ENCODE measurements around the gene PPP6R2.

The PPP6R2 gene

GRCh38 chr22:50459016-50459415 is 115.9 kb downstream of the PPP6R2 start:
- H3K27me3 Mint-ChIP-seq (ENCODE audit: low read depth), result no peaks in the 10 kb centered on the region
- no peak overlapping the region for H3K4me3 Mint-ChIP-seq
- no peak overlapping the region for H3K27ac Mint-ChIP-seq
- H3K36me3 Mint-ChIP-seq (ENCODE audit: low read depth), result peaks cover 40% of the 10 kb centered on the region
- peaks cover 2% of the 10 kb centered on the region for H3K4me1 Mint-ChIP-seq (ENCODE audit: low read depth)
- H3K9me3 Mint-ChIP-seq, result no peaks in the 10 kb centered on the region

GRCh38 chr22:50459496-50460140 is 116.5 kb downstream of the PPP6R2 start:
- H3K9me3 Mint-ChIP-seq, result no peaks in the 10 kb centered on the region
- peaks cover 2% of the 10 kb centered on the region for H3K4me1 Mint-ChIP-seq (ENCODE audit: low read depth)
- no peaks in the 10 kb centered on the region for H3K27me3 Mint-ChIP-seq (ENCODE audit: low read depth)
- no peak overlapping the region for H3K27ac Mint-ChIP-seq
- no peak overlapping the region for H3K4me3 Mint-ChIP-seq
- peaks cover 39% of the 10 kb centered on the region for H3K36me3 Mint-ChIP-seq (ENCODE audit: low read depth)

DNA sequence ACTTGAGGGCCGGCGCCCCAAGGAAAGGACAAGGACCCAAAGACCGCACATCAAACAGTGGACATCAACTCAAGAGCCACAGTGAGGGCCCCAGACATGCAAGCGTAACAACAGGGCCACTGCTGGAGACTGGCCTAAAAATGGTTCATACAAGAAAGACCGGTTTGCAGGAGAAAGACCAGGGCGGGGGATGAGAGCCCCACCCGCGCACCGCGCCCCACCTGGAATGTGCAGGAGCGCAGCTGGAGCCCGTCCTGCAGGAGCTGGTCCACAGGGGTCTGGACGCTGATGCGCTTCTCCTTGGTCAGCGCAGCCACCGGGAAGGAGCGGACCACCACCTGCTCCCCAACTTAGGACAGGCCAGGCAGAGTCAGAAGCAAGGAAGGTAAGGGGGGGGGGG is 117.8 kb downstream of the PPP6R2 start:
- H3K27me3 Mint-ChIP-seq (ENCODE audit: low read depth), result no peaks in the 10 kb centered on the region
- H3K9me3 Mint-ChIP-seq, result no peaks in the 10 kb centered on the region
- peaks cover 34% of the 10 kb centered on the region for H3K36me3 Mint-ChIP-seq (ENCODE audit: low read depth)
- H3K4me3 Mint-ChIP-seq, result no peak overlapping the region
- no peaks in the 10 kb centered on the region for H3K4me1 Mint-ChIP-seq (ENCODE audit: low read depth)
- no peak overlapping the region for H3K27ac Mint-ChIP-seq

DNA sequence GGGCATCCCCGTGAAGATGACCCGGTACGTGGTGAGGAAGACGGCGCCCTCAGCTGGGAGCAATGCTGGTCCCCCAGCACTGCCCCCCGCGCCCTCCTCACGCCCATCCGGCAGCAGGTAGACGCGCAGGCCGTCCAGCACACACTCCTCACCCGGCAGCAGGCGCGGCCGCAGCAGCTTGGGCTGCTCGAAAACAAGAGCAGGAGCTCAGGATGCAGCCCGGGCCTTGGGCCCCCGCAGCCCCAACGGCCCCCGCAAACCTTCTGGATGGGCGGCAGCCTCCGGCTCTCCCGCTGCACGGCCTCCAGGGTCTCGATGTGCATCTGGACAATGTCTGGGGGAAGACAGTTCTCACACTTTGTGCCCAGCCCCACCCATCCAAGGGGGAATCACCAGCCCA is 118.4 kb downstream of the PPP6R2 start:
- Mint-ChIP-seq H3K27ac (no peak overlapping the region), H3K4me3 (no peak overlapping the region), H3K36me3 (ENCODE audit: low read depth) (peaks cover 40% of the 10 kb centered on the region), H3K27me3 (ENCODE audit: low read depth) (no peaks in the 10 kb centered on the region), H3K9me3 (no peaks in the 10 kb centered on the region), H3K4me1 (ENCODE audit: low read depth) (no peaks in the 10 kb centered on the region)

DNA sequence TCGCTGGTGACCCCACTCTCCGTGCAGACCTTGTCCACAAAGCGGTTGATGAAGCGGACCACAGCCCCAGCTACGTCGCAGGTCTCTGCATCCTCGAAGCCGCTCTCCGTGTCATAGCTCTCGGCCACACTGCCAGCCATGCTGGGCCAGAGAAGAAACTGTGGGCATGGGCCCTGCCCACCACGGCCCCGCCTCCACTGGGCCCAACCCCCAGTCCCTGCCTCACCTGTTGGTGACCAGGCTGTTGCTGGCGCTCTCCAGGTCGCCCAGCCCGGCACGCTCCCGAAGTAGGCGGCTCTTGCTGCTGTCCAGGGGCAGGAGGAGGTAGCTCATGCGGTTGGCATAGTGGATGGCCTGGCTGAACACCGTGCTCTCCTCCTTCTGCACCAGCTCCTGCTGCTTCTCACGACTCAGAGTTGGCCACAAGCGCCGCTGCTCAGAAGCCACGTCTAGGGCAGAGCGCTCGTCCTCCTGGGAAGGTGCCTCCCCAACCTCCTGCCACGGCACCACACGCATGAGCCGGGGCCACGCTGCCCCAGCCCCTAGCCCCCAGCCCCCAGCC is 118.9 kb downstream of the PPP6R2 start:
- no peak overlapping the region for H3K4me3 Mint-ChIP-seq
- H3K9me3 Mint-ChIP-seq, result no peaks in the 10 kb centered on the region
- H3K27me3 Mint-ChIP-seq (ENCODE audit: low read depth), result no peaks in the 10 kb centered on the region
- H3K36me3 Mint-ChIP-seq (ENCODE audit: low read depth), result peaks cover 42% of the 10 kb centered on the region
- H3K27ac Mint-ChIP-seq, result no peak overlapping the region
- peaks cover 3% of the 10 kb centered on the region for H3K4me1 Mint-ChIP-seq (ENCODE audit: low read depth)

DNA sequence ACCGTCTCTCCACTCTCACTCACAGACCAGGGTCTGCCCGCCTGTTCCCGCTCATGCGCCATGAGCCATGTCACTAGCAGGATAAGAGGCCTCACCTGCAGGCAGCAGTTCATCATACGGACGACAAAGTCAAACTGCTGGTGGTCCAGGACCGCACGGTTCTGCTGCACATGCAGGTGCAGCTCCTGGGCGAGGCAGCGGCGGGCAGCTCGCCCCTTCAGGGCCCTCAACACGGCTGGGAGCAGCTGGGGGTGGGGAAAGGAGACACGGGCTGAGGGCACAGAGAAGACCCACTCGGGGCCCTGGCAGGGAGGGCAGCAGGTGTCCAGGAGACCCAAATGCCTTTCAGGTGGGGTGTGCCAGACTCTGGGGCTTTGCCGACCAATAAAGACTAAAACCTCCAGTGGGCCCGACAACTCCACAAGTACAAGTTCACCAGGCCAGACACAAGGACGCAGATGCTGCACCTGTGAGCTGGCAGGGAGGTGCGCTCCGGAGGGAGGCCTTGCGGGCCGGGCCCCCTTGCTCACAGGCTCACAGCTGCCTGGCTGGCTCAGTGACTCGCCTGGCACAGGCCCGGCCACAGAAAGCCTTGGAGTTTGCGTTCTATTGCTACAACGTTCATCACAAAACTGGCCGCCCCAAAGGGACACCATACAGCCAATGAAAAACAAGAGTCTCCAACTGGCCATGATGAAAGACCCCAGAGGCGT is 120.2 kb downstream of the PPP6R2 start:
- H3K27ac Mint-ChIP-seq, result no peak overlapping the region
- H3K9me3 Mint-ChIP-seq, result no peaks in the 10 kb centered on the region
- no peaks in the 10 kb centered on the region for H3K27me3 Mint-ChIP-seq (ENCODE audit: low read depth)
- peaks cover 35% of the 10 kb centered on the region for H3K36me3 Mint-ChIP-seq (ENCODE audit: low read depth)
- H3K4me1 Mint-ChIP-seq (ENCODE audit: low read depth), result peaks cover 3% of the 10 kb centered on the region
- H3K4me3 Mint-ChIP-seq, result no peak overlapping the region

DNA sequence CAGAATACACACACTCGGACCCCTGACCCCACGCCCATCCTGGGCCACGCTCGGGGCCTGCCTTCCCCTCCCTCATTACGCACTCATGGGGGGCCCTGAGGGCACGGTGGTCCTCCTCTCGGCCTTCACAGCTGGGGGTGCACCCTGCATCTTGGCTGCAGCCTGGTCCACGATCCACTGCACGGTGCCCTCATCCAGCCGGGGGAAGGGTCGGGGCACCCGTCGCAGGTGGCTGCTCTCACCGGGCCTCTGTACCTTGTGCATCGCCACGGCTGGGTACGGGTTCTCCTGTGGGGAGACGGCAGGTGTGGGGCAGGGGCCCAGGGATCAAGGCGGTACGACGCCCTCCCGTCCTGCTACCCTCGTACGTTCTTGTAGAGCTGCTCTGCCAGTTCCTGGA is 121.3 kb downstream of the PPP6R2 start:
- Mint-ChIP-seq H3K9me3 (no peaks in the 10 kb centered on the region), H3K4me3 (no peak overlapping the region), H3K36me3 (ENCODE audit: low read depth) (peaks cover 35% of the 10 kb centered on the region), H3K27ac (no peak overlapping the region), H3K27me3 (ENCODE audit: low read depth) (no peaks in the 10 kb centered on the region), H3K4me1 (ENCODE audit: low read depth) (peaks cover 11% of the 10 kb centered on the region)

DNA sequence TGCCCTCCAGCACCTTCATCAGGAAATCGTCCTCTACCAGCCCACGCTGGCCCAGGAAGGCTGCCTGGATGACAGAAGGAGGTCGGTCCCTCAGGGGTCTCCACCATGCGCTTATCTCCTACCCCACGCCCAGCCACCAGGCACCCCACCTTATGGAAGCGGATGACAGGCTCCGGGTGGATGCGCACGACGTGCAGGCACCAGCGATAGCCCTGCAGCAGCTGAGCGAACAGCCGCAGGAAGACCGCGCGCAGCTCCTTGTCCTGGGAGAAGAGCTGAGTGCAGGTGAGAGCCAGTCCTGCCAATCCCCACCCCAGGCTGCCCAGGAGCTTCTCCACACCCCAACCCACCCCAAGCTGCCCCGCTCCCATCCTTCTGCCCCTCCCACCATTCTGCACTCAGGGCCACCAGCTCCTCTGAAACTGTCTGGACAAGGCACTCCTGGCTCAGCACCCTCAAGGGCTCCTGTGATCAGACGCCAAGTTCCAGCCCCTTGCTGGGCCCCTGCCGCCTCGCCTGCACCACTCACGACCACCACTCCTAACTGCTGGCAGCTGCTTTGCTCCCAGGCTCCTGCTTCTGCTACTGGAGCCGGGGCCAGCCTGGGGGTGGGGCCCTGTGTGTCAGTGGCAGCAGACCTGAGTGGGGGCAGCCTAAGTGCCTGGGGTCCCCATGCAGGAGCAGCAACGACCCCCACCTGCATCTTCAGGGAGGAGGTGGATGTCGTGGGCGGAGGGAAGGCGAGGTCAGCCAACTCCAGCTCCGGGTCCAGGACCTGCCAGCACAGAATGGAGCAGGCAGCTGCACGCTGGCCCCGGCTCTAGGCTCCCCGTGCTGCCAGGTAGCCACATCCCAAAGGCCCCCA is 122.2 kb downstream of the PPP6R2 start:
- Mint-ChIP-seq H3K27ac (no peak overlapping the region), H3K4me1 (ENCODE audit: low read depth) (peaks cover 15% of the 10 kb centered on the region), H3K9me3 (no peaks in the 10 kb centered on the region), H3K36me3 (ENCODE audit: low read depth) (peaks cover 33% of the 10 kb centered on the region), H3K4me3 (no peak overlapping the region), H3K27me3 (ENCODE audit: low read depth) (no peaks in the 10 kb centered on the region)

- peaks cover 26% of the 10 kb centered on the region for H3K36me3 Mint-ChIP-seq (ENCODE audit: low read depth)
- H3K9me3 Mint-ChIP-seq, result no peaks in the 10 kb centered on the region
- H3K27me3 Mint-ChIP-seq (ENCODE audit: low read depth), result no peaks in the 10 kb centered on the region
- H3K27ac Mint-ChIP-seq, result no peak overlapping the region
- H3K4me3 Mint-ChIP-seq, result no peak overlapping the region
- H3K4me1 Mint-ChIP-seq (ENCODE audit: low read depth), result peaks cover 31% of the 10 kb centered on the region
Observed at GRCh38 chr22:50467341-50467740, 124.2 kb downstream of the PPP6R2 start.

- Mint-ChIP-seq H3K27me3 (ENCODE audit: low read depth) (no peaks in the 10 kb centered on the region), H3K27ac (peak overlapping the region; percentile 86), H3K9me3 (no peaks in the 10 kb centered on the region), H3K4me1 (ENCODE audit: low read depth) (peaks cover 35% of the 10 kb centered on the region), H3K4me3 (no peak overlapping the region), H3K36me3 (ENCODE audit: low read depth) (peaks cover 26% of the 10 kb centered on the region)
Observed at GRCh38 chr22:50467773-50468440, 124.8 kb downstream of the PPP6R2 start.

GRCh38 chr22:50468626-50469025 is 125.5 kb downstream of the PPP6R2 start:
- Mint-ChIP-seq H3K27ac (peak overlapping the region; percentile 86), H3K36me3 (ENCODE audit: low read depth) (peaks cover 25% of the 10 kb centered on the region), H3K4me3 (peak overlapping the region; percentile 68), H3K27me3 (ENCODE audit: low read depth) (no peaks in the 10 kb centered on the region), H3K9me3 (no peaks in the 10 kb centered on the region), H3K4me1 (ENCODE audit: low read depth) (peaks cover 41% of the 10 kb centered on the region)

DNA sequence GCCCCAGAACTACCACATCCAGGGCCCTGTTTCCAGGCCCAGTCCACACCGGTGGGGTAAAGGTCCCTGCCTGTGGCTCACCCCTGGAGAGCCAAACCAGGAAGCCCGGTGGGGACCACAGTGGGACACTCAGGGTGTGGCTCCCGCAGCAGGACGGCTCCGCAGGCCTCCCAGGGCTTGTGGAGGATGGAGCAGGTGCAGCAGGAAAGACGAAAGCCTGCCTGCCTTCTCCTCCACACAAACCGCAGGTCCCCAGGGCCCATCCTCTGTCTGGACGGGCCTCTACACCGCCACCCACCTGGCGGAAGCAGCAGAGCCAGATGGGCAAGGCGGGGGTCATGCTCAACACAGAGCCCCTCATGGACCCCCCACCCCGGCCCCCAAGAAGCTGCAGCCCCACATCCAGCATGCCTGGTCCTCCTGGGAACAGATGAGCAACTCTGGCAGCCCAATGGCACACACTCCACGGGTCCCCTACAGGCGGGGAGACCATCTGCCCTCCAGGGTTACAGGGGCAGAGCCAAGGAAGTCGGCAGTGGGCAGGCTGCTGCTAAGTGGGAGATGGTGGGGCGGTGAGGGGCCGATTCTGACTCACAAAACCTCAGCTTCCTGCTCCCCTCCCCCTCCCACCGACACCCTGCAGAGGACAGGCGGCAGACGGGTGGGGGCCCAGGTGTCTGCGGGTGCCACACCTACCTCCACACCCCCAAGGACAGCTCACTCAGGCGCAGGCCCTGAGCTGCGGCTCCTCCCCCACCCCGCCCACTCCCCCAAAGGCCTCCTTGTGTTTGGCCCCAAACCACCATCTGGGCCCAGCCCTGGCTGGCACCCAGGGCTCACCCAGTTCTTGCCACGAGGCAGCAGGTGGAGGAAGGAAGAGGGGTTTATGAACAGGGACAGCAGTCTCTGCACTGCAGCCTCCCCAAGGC is 126.5 kb downstream of the PPP6R2 start:
- peak overlapping the region; percentile 68 for H3K4me3 Mint-ChIP-seq
- H3K27ac Mint-ChIP-seq, result peak overlapping the region; percentile 86
- H3K27me3 Mint-ChIP-seq (ENCODE audit: low read depth), result no peaks in the 10 kb centered on the region
- H3K9me3 Mint-ChIP-seq, result no peaks in the 10 kb centered on the region
- peaks cover 46% of the 10 kb centered on the region for H3K4me1 Mint-ChIP-seq (ENCODE audit: low read depth)
- peaks cover 23% of the 10 kb centered on the region for H3K36me3 Mint-ChIP-seq (ENCODE audit: low read depth)

GRCh38 chr22:50470491-50470890 is 127.4 kb downstream of the PPP6R2 start:
- H3K4me3 Mint-ChIP-seq, result peak overlapping the region; percentile 68
- peak overlapping the region; percentile 86 for H3K27ac Mint-ChIP-seq
- H3K9me3 Mint-ChIP-seq, result no peaks in the 10 kb centered on the region
- no peaks in the 10 kb centered on the region for H3K27me3 Mint-ChIP-seq (ENCODE audit: low read depth)
- peaks cover 50% of the 10 kb centered on the region for H3K4me1 Mint-ChIP-seq (ENCODE audit: low read depth)
- peaks cover 23% of the 10 kb centered on the region for H3K36me3 Mint-ChIP-seq (ENCODE audit: low read depth)

Data from T-helper 1 cell treated with Interleukin-12 subunit alpha and Interleukin-12 subunit beta and Interleukin-4 antibody, amounts not matched to agents 30 μg/mL and 1 μg/mL, for 36 hours (primary cell).